Kidney (tissue), 14 donors: ENCODE measurements around the gene TMPRSS11B. TPM values are rescaled to one million over a fixed set of nuclear protein-coding genes. Genes with fewer than 3 reads are reported as not detected.

Experiments
- DNase-seq, 5 donors: peaks; one replicate each; pipeline ENCODE4 v3.0.0-alpha.2; 2013 to 2020
- FAIRE-seq: peaks from 2 replicates; lab custom pipeline; 2012; peaks lifted over from hg19 to GRCh38; lab: Jason Lieb, UNC
- H3K27ac ChIP-seq, 2 donors: one replicate each; pipeline ENCODE4 v1.7.0; 2013; ENCODE audit warnings: low read depth in 2 of 2, low read length in 2 of 2, inconsistent platforms in 1 of 2
- H3K27me3 ChIP-seq: one replicate; pipeline ENCODE4 v1.7.1; 2013; ENCODE audit warnings: low read length, inconsistent platforms; ENCODE audit not compliant: control insufficient read depth, insufficient read depth
- H3K36me3 ChIP-seq, 3 donors: one replicate each; pipeline versions ENCODE4 v1.7.0 to v1.7.1; 2013; ENCODE audit warnings: low read length in 3 of 3, control low read depth in 1 of 3, inconsistent platforms in 1 of 3; ENCODE audit not compliant: insufficient read depth in 3 of 3, control insufficient read depth in 2 of 3
- H3K4me1 ChIP-seq, 3 donors: one replicate each; pipeline versions ENCODE4 v1.7.0 to v1.7.1; 2013; ENCODE audit warnings: low read length in 3 of 3, inconsistent platforms in 1 of 3, low read depth in 1 of 3; ENCODE audit not compliant: control insufficient read depth in 2 of 3, insufficient read depth in 2 of 3
- H3K4me3 ChIP-seq, 3 donors: one replicate each; pipeline versions ENCODE4 v1.7.0 to v1.8.1; 2013; ENCODE audit warnings: low read length in 3 of 3, control low read depth in 1 of 3, inconsistent platforms in 1 of 3
- H3K9ac ChIP-seq, 3 donors: one replicate each; pipeline versions ENCODE4 v1.7.0 to v1.7.1; 2013; ENCODE audit warnings: low read length in 3 of 3, control low read depth in 1 of 3, inconsistent platforms in 1 of 3
- H3K9me3 ChIP-seq, 3 donors: one replicate each; pipeline versions ENCODE4 v1.7.0 to v1.7.1; 2013; ENCODE audit warnings: low read length in 3 of 3, control low read depth in 1 of 3, inconsistent platforms in 1 of 3; ENCODE audit not compliant: control insufficient read depth in 2 of 3, insufficient read depth in 1 of 3
- CTCF ChIP-seq: IDR thresholded peaks from 3 replicates; pipeline ENCODE4 v1.5.1; 2012; ENCODE audit warnings: mild to moderate bottlenecking, moderate library complexity, borderline replicate concordance; ENCODE audit not compliant: insufficient read depth; ENCODE audit errors: extremely low read depth
- intact Hi-C: fragments of 100-400 bp; cut with DNase I; formaldehyde crosslinking; loops from one replicate; pipeline ENCODE4 v1.11.1; 2022
- polyA plus RNA-seq: library from polyadenylated mRNA; stranded (reverse); fragments of 350-450 nt; fragmentation: Illumina TruSeq; extraction: RNeasy Lipid Tissue Mini Kit (QIAGEN cat#74804); gene quantifications from one replicate; pipeline ENCODE4 v1.2.3, GENCODE V29; 2014; ENCODE audit warnings: low read depth, low replicate concordance; ENCODE audit not compliant: insufficient read depth
- total RNA-seq: library from RNA; stranded (reverse); fragmentation: NEBNext Ultra II Directional; extraction: Animal tissue kit (Norgen Biotek cat#: 25700); gene quantifications from one replicate; pipeline ENCODE4 v1.2.1, GENCODE V29; 2021
- donor health status: control.
- donor health status: control.
- donor health status: control.
- donor health status: control.
- donor health status: control.
- donor health status: DM: yes; HTN: yes; CAD: no.
- donor health status: Normal renal cell carcinoma (clear cell type).

TMPRSS11B gene
- total and polyA plus RNA-seq, 2 donors from 2014 or later: not detected

- intact Hi-C loops: no loop called here
- H3K36me3 ChIP-seq: no peaks in the 10 kb centered on the region
- no peaks in the 10 kb centered on the region for H3K9me3 ChIP-seq
- H3K4me3 ChIP-seq: no peak overlapping the region
- no peaks in the 10 kb centered on the region for H3K4me1 ChIP-seq
- no peak for FAIRE-seq
- no peak overlapping the region for H3K9ac ChIP-seq
- H3K27me3 ChIP-seq: no peaks in the 10 kb centered on the region
- no peak overlapping the region for H3K27ac ChIP-seq
- TF ChIP-seq CTCF: no peak
- DNase-seq: no peak
Observed at GRCh38 chr4:68249434-68249833, 3.9 kb upstream of the TMPRSS11B start.

GRCh38 chr4:68240620-68241019, 4.9 kb downstream of the TMPRSS11B start:
- no peaks in the 10 kb centered on the region for H3K9me3 ChIP-seq
- no peak overlapping the region for H3K9ac ChIP-seq
- DNase-seq (no peak), FAIRE-seq (no peak)
- intact Hi-C loops: no loop called here
- H3K27me3 ChIP-seq: no peaks in the 10 kb centered on the region
- TF ChIP-seq CTCF: no peak
- no peaks in the 10 kb centered on the region for H3K36me3 ChIP-seq
- H3K4me3 ChIP-seq: no peak overlapping the region
- no peak overlapping the region for H3K27ac ChIP-seq
- no peaks in the 10 kb centered on the region for H3K4me1 ChIP-seq

- intact Hi-C loops: no loop called here
- H3K27ac ChIP-seq: no peak overlapping the region
- no peaks in the 10 kb centered on the region for H3K36me3 ChIP-seq
- H3K9ac ChIP-seq: no peak overlapping the region
- DNase-seq (no peak), FAIRE-seq (no peak)
- H3K9me3 ChIP-seq: no peaks in the 10 kb centered on the region
- no peak for TF ChIP-seq CTCF
- H3K27me3 ChIP-seq: no peaks in the 10 kb centered on the region
- no peaks in the 10 kb centered on the region for H3K4me1 ChIP-seq
- no peak overlapping the region for H3K4me3 ChIP-seq
Observed at GRCh38 chr4:68228568-68228967, 16.9 kb downstream of the TMPRSS11B start.

- no peak overlapping the region for H3K4me3 ChIP-seq
- FAIRE-seq (no peak), DNase-seq (no peak)
- intact Hi-C loops: no loop called here
- H3K9ac ChIP-seq: no peak overlapping the region
- no peaks in the 10 kb centered on the region for H3K4me1 ChIP-seq
- TF ChIP-seq CTCF: no peak
- no peaks in the 10 kb centered on the region for H3K9me3 ChIP-seq
- no peaks in the 10 kb centered on the region for H3K27me3 ChIP-seq
- no peak overlapping the region for H3K27ac ChIP-seq
- H3K36me3 ChIP-seq: no peaks in the 10 kb centered on the region
Observed at GRCh38 chr4:68218044-68218443, 27.4 kb downstream of the TMPRSS11B start.
